ENCODE data around the gene CCDC157. TPM values are rescaled to one million over a fixed set of nuclear protein-coding genes. Genes with fewer than 3 reads are reported as not detected.

Gene CCDC157
- total and polyA plus RNA-seq, 2 donors (not counting 1 experiment from before 2014, with no cell fraction given), result 3.6 to 6.4 TPM

DNA sequence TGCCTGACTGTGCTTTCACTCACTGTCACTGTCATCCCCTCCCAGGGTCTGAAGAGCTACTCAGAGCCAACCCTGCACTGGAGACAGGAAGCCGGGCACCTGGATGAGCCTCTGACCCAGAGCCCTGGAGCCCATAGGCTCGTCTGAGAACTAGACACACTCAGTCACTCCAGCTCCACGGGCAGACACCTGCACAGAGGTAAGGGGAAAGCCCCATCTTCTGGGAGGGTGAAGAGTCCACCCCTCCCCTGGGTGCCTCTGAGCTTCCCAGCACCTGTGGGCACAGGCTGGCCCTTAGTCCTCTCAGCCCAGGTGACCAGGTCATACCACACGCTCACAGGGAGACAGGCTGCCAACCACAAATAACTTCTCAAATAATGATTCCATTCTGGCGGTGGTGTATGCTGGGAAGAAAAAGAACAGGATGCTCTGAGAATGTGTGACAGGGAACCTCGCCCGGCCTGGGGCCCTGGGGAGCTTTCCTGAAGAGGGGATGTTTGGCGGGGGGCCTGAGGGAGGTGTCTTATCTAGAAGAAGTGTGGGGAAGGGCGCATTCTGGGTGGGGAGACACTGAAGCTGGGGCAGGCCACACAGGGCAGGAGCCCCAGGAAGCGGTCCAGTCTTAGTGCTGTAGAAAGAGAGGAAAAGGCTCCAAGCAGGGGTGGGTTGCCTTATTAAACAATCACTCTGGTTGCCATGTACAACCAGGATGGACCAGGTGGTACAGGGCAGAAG lies 5.3 kb downstream of the CCDC157 start:
- WGBS (ENCODE audit: insufficient coverage), result 73% methylated on average over 9 of the region's 10 CpGs
- peaks cover 6% of the 10 kb centered on the region for H3K4me1 Mint-ChIP-seq
- intact Hi-C loops (cut with micrococcal nuclease), result no loop called here
- Histone ChIP-seq H3K79me2 (ENCODE audit: control insufficient read depth, insufficient read depth, low read length) (peaks cover 13% of the 10 kb centered on the region), H3K9me3 (ENCODE audit: control extremely low read depth in 1 of 3, control insufficient read depth in 2 of 3, insufficient read depth in 1 of 3, low read length in 2 of 3) (no peaks in the 10 kb centered on the region), H3K27me3 (replicated peaks in 1 of 4; ENCODE audit: control extremely low read depth in 1 of 4, control insufficient read depth in 3 of 4, insufficient read depth in 4 of 4, low read length in 3 of 4) (no peaks in the 10 kb centered on the region), H3K4me3 (ENCODE audit: control extremely low read depth in 1 of 5, extremely low read depth in 1 of 5, insufficient read depth in 1 of 5, low read depth in 2 of 5, low read length in 4 of 5) (no peak overlapping the region), H3K9ac (ENCODE audit: low read length) (no peak overlapping the region), H3K36me3 (replicated peaks in 1 of 2; ENCODE audit: control extremely low read depth in 1 of 2, control insufficient read depth in 1 of 2, extremely low read depth in 1 of 2, insufficient read depth in 2 of 2, low read length in 1 of 2) (no peaks in the 10 kb centered on the region), H3K27ac (ENCODE audit: low read length in 2 of 2) (no peak overlapping the region), H3K4me2 (replicated peaks; ENCODE audit: low read depth, low read length, poor library complexity, severe bottlenecking) (no peak overlapping the region), H2AFZ (ENCODE audit: insufficient read depth, low read depth, low read length, poor library complexity, severe bottlenecking) (no peak overlapping the region), H4K20me1 (ENCODE audit: control insufficient read depth, insufficient read depth, low read length, poor library complexity, severe bottlenecking) (peaks cover 10% of the 10 kb centered on the region), H3K4me1 (ENCODE audit: control insufficient read depth in 2 of 2, insufficient read depth in 2 of 2, low read length in 2 of 2) (peaks cover 3 to 7% of the 10 kb centered on the region in 2 donors)
- H3K4me3 Mint-ChIP-seq, result no peak overlapping the region
- H3K27me3 Mint-ChIP-seq, result no peaks in the 10 kb centered on the region
- no peak overlapping the region for H3K27ac Mint-ChIP-seq
- ChIA-PET CTCF (interaction anchor here (1.2 kb wide), 2 partner anchors 13 to 74 kb away, joined by 3 read pairs; no protein-coding TSS in a partner anchor), POLR2A (no interaction called here)
- ATAC-seq (ENCODE audit: low read depth) (no peak), DNase-seq (no peak)
- no peaks in the 10 kb centered on the region for H3K9me3 Mint-ChIP-seq (ENCODE audit: insufficient read depth)
- TF ChIP-seq EZH2 (IDR thresholded peaks at IDR 0.05; ENCODE audit: borderline replicate concordance, insufficient read depth, low read depth, low read length, poor library complexity, severe bottlenecking), result no peak

DNA sequence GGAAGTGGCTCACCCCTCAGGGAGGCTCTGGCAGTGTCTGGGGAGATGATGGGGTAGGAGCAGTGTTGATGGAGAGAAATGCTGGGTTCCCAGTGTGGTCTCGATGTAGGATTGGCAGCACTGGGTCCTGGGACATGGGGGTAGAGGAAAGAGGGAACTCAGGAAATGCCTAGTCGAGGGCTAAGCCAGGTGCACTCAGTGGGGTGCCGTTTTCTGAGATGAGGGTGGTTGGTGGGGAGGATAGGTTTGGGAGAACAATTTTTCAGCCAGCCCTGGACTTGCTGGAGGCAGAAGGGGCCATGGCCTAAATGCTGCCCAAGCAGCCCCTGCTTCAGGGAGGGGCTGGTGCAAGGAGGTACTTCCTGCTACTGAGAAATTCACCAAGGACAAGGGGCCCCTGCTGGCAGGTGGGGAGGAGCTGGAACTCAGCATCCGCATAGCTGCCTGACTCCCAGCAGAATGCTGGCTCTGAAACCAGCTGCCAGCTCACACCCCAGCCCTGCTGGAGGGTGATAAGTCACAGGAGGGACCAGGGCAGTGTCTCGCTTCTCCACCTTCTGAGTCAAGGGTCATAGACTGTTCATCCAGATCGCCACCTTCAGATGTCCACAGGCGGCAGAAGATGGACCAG lies 6.0 kb downstream of the CCDC157 start:
- no peaks in the 10 kb centered on the region for H3K9me3 ChIP-seq (ENCODE audit: control extremely low read depth in 1 of 3, control insufficient read depth in 2 of 3, insufficient read depth in 1 of 3, low read length in 2 of 3)
- H3K4me3 ChIP-seq (ENCODE audit: control extremely low read depth in 1 of 5, extremely low read depth in 1 of 5, insufficient read depth in 1 of 5, low read depth in 2 of 5, low read length in 4 of 5), result no peak overlapping the region
- ChIA-PET POLR2A (no interaction called here), CTCF (interaction anchor here (1.2 kb wide), 2 partner anchors 13 to 74 kb away, joined by 3 read pairs; no protein-coding TSS in a partner anchor)
- no peak for TF ChIP-seq EZH2 (IDR thresholded peaks at IDR 0.05; ENCODE audit: borderline replicate concordance, insufficient read depth, low read depth, low read length, poor library complexity, severe bottlenecking)
- TF ChIP-seq, protein P1, sequence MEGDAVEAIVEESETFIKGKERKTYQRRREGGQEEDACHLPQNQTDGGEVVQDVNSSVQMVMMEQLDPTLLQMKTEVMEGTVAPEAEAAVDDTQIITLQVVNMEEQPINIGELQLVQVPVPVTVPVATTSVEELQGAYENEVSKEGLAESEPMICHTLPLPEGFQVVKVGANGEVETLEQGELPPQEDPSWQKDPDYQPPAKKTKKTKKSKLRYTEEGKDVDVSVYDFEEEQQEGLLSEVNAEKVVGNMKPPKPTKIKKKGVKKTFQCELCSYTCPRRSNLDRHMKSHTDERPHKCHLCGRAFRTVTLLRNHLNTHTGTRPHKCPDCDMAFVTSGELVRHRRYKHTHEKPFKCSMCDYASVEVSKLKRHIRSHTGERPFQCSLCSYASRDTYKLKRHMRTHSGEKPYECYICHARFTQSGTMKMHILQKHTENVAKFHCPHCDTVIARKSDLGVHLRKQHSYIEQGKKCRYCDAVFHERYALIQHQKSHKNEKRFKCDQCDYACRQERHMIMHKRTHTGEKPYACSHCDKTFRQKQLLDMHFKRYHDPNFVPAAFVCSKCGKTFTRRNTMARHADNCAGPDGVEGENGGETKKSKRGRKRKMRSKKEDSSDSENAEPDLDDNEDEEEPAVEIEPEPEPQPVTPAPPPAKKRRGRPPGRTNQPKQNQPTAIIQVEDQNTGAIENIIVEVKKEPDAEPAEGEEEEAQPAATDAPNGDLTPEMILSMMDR (IDR thresholded peaks at IDR 0.05), result no peak
- no peak overlapping the region for H3K27ac ChIP-seq (ENCODE audit: low read length in 2 of 2)
- ATAC-seq (ENCODE audit: low read depth) (no peak), DNase-seq (no peak)
- H3K4me2 ChIP-seq (replicated peaks; ENCODE audit: low read depth, low read length, poor library complexity, severe bottlenecking), result no peak overlapping the region
- WGBS (ENCODE audit: insufficient coverage), result 76% methylated on average over 7 of the region's 7 CpGs
- H2AFZ ChIP-seq (ENCODE audit: insufficient read depth, low read depth, low read length, poor library complexity, severe bottlenecking), result no peak overlapping the region
- H3K27me3 ChIP-seq (replicated peaks in 1 of 4; ENCODE audit: control extremely low read depth in 1 of 4, control insufficient read depth in 3 of 4, insufficient read depth in 4 of 4, low read length in 3 of 4), result no peaks in the 10 kb centered on the region
- H3K27ac Mint-ChIP-seq, result no peak overlapping the region
- intact Hi-C loops (cut with micrococcal nuclease), result no loop called here
- H3K27me3 Mint-ChIP-seq, result no peaks in the 10 kb centered on the region
- H3K9me3 Mint-ChIP-seq (ENCODE audit: insufficient read depth), result no peaks in the 10 kb centered on the region
- no peak overlapping the region for H3K4me3 Mint-ChIP-seq
- H3K4me1 ChIP-seq (ENCODE audit: control insufficient read depth in 2 of 2, insufficient read depth in 2 of 2, low read length in 2 of 2), result no peaks in the 10 kb centered on the region
- H4K20me1 ChIP-seq (ENCODE audit: control insufficient read depth, insufficient read depth, low read length, poor library complexity, severe bottlenecking), result peaks cover 3% of the 10 kb centered on the region
- no peaks in the 10 kb centered on the region for H3K36me3 ChIP-seq (replicated peaks in 1 of 2; ENCODE audit: control extremely low read depth in 1 of 2, control insufficient read depth in 1 of 2, extremely low read depth in 1 of 2, insufficient read depth in 2 of 2, low read length in 1 of 2)
- H3K9ac ChIP-seq (ENCODE audit: low read length), result no peak overlapping the region
- H3K79me2 ChIP-seq (ENCODE audit: control insufficient read depth, insufficient read depth, low read length), result peaks cover 6% of the 10 kb centered on the region
- H3K4me1 Mint-ChIP-seq, result peaks cover 3% of the 10 kb centered on the region

Data from B cell (primary cell).